GM12891 (cell line): ENCODE data around the gene AHI1.
A peak's percentile ranks its signal among the peaks of the same experiment; 100 is the strongest.

Source experiments
- DNase-seq: peaks from one replicate; pipeline ENCODE4 v3.0.0; 2011; ENCODE audit warnings: low spot score; ENCODE audit not compliant: insufficient read length
- FAIRE-seq: peaks from 2 replicates; lab custom pipeline; 2011; peaks lifted over from hg19 to GRCh38; lab: Jason Lieb, UNC
- PAX5 ChIP-seq: IDR thresholded peaks from 2 replicates; pipeline ENCODE4 v1.6.1; 2011; ENCODE audit warnings: low read length, moderate library complexity, mild to moderate bottlenecking; ENCODE audit not compliant: insufficient read depth, severe bottlenecking
- POLR2A ChIP-seq: IDR thresholded peaks from 2 replicates; pipeline ENCODE4 v1.6.1; 2011; ENCODE audit warnings: low read depth, low read length, control low read depth
- POLR2AphosphoS5 ChIP-seq: IDR thresholded peaks from 2 replicates; pipeline ENCODE4 v1.6.1; 2011; ENCODE audit warnings: low read depth, low read length, control low read depth
- POU2F2 ChIP-seq: IDR thresholded peaks from 2 replicates; pipeline ENCODE4 v1.6.1; 2011; ENCODE audit warnings: low read depth, mild to moderate bottlenecking, control low read depth, low read length, moderate library complexity
- SPI1 ChIP-seq: IDR thresholded peaks from 2 replicates; pipeline ENCODE4 v1.6.1; 2011; ENCODE audit warnings: low read depth, low read length, control low read depth
- TAF1 ChIP-seq: IDR thresholded peaks from 2 replicates; pipeline ENCODE4 v1.6.1; 2011; ENCODE audit warnings: low read depth, low read length, control low read depth

Gene AHI1

DNA sequence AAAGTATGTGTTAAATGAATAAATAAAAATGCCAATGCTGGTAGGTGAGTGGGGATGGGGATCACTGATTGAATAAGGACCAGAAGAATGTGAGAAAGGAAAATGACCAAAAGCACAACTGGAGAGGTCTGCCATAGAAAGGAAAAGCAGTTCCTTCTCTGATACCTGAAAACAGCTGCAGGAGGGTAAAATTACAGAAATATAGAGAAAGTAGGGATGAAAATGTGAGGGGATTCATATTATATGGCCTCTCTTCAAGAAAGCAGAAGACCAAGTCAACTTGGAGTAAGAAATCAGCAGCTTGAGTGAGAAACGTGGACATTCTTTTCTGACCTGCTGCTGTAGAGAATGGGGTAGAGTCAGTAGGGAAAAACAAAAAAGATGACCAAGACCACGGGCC, 191.4 kb downstream of the AHI1 start:
- DNase-seq, result no peak
- TF ChIP-seq PAX5 (no peak), POLR2A (no peak), POU2F2 (no peak), SPI1 (no peak), POLR2AphosphoS5 (no peak), TAF1 (no peak)
- peak; percentile 38 for FAIRE-seq

DNA sequence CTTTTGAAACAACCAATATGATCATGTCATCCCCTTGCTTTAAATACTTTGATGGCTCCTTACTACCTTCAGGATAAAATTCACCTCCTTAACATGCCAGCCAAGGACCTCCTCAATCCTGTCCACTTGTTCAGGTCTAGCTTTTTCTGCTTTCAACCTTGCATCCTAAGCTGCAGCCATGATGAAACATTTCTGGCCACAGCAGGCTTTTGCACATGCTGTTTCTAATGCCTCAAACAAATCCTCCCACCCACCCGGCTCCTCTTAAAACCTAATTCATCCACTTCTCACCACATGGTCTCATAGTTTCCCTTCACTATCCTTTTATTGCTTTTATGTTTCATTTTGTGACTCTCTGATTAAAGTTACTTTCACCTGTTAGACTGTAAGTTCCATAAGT, 191.9 kb downstream of the AHI1 start:
- DNase-seq (no peak), FAIRE-seq (peak; percentile 54)
- TF ChIP-seq POLR2AphosphoS5 (no peak), POU2F2 (no peak), TAF1 (no peak), PAX5 (no peak), POLR2A (no peak), SPI1 (no peak)

DNA sequence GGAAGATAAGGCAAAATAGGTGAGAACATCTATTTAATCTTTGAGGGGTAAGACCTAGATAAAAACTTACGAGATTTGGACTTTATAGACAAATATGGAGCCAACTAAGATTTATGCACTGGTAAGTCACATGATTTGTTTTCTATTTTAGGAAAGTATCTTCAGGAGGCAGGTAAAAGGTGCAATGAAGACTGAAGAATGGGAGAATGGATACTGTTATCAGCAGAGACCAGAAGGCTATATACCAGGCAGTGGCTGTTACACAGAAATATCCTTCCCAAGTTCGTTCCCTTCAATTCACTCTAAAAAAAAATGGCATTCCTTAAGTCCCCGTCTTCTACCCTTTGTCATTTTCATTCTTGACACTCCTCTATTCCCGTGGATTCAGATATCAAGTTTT, 192.7 kb downstream of the AHI1 start:
- no peak for TF ChIP-seq POU2F2
- TF ChIP-seq PAX5, result no peak
- TF ChIP-seq POLR2A, result no peak
- no peak for TF ChIP-seq SPI1
- TF ChIP-seq TAF1, result no peak
- no peak for DNase-seq
- FAIRE-seq, result no peak

DNA sequence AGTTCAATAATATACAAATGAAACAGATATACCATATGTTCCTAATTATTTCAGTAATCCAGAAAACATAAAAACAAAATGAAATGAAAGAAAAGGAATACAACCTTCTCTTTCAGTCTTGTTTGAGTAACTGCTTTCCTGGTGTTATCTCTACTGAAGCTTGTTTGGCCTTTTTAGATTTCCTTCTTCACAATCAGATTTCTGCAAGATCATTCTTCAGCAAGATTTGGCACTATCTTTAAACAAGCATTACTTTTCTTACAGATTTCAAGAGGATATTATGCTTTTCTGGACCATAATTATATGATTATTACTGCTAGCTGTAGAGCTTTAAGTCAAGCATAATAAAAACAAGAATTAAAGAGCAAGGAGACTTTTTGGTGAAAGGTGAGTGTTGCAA, 196.2 kb downstream of the AHI1 start:
- FAIRE-seq, result no peak
- TF ChIP-seq TAF1 (no peak), SPI1 (no peak), PAX5 (no peak), POU2F2 (no peak), POLR2AphosphoS5 (no peak), POLR2A (no peak)

DNA sequence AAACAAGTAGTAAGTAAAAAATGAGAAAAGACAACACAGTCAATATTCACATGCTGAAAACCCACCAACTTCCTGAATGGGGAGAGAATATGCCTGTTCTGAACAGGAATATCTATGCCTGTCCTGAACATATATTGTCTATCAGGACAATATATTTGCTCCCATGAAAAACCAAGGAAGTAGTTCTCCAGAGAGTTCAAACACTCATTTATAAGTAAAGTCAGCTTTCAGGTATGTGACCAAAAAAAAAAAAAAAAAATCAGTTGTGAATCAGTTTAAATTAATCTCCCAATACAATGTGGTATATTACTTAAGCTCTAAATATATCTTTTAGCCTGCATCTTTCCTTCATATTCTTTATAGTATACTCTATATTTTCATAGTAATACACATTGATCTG, 197.0 kb downstream of the AHI1 start:
- FAIRE-seq, result no peak
- DNase-seq, result no peak
- TF ChIP-seq POU2F2, result no peak
- TF ChIP-seq TAF1, result no peak
- no peak for TF ChIP-seq SPI1
- no peak for TF ChIP-seq POLR2A

More for the DNA sequence above, 196.2 kb downstream of the AHI1 start:
- DNase-seq, result no peak

DNA sequence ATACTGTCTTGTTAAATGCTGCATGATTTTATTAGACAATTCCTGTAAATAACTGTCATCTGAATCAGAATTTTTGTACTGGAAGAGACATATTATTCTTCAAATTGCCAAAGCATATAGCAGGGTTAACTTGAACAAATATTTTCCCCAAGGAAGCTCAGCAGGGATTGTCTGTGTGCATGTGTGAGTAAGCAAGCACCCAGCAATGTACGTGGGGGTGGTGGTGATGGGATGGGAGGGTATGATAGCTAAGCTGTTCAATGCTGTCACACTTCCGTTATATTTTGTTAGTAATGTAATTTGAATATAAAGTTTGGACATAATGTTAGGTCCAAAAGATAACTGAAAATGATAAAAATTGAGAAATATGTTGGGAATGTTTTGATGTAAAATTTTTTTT, 198.3 kb downstream of the AHI1 start:
- FAIRE-seq (peak; percentile 33), DNase-seq (no peak)
- TF ChIP-seq POU2F2, result no peak
- TF ChIP-seq POLR2A, result no peak
- no peak for TF ChIP-seq PAX5
- no peak for TF ChIP-seq SPI1
- no peak for TF ChIP-seq TAF1
- TF ChIP-seq POLR2AphosphoS5, result no peak

DNA sequence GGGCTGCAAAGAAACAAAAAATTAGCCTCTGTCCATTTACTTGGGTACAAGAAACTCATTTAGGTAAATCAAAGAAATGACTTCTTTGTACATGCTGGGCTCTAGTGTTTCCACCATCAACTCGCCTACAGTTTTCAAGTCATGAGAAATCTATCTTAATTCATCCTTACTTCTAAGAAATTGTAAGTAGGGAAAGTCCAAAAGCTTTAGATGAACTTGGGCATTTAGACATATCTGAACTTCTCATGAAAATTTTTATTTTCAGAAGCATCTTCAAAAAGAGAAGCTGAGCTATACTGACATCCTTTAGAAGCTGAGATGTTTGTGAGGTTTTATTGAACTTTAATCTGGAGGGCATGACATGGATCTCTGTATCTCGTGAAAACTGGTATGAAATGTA, 199.1 kb downstream of the AHI1 start:
- FAIRE-seq, result no peak
- DNase-seq, result no peak
- TF ChIP-seq POLR2AphosphoS5 (no peak), POLR2A (no peak), PAX5 (no peak), SPI1 (no peak), TAF1 (no peak), POU2F2 (no peak)

DNA sequence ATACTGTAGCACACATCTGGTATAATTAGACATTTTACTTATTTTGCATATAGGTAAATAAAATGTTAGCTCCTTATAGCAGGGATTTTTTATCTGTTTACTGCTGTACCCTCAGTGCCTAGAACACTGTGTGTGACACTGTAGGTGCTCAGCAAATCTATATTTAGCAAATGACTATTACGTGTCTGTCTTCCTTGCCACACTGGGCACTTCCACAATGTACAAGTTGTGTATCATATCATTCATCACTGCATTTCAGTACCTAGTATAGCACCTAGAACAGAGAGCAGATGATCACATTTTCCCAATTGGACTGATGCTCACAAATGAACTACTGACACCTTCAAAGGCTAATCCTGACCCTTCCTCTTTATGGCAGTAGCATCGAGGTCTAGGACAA, 200.8 kb downstream of the AHI1 start:
- no peak for TF ChIP-seq SPI1
- TF ChIP-seq TAF1, result no peak
- TF ChIP-seq POLR2AphosphoS5, result no peak
- no peak for TF ChIP-seq POU2F2
- no peak for TF ChIP-seq POLR2A
- TF ChIP-seq PAX5, result no peak
- DNase-seq (no peak), FAIRE-seq (peak; percentile 13)

DNA sequence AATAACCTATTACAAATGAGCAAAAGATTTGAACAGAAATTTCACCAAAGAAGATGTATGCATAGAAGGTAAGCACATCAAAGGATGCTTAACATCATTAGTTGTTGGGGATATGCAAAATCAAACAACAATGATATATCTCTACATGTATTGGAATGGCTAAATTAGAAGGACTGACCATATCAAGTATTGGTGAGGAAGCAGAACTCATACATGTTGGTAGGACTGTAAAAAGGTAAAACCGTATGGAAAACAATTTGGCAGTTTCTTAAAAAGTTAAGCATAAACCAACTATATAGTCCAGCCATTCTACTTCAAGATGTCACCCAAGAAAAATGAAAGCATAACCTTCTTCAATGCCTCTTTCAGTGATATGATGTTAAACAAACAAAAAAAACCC, 202.5 kb downstream of the AHI1 start:
- no peak for TF ChIP-seq POLR2A
- TF ChIP-seq PAX5, result no peak
- TF ChIP-seq POLR2AphosphoS5, result no peak
- TF ChIP-seq SPI1, result no peak
- TF ChIP-seq POU2F2, result no peak
- TF ChIP-seq TAF1, result no peak
- FAIRE-seq (no peak), DNase-seq (no peak)

DNA sequence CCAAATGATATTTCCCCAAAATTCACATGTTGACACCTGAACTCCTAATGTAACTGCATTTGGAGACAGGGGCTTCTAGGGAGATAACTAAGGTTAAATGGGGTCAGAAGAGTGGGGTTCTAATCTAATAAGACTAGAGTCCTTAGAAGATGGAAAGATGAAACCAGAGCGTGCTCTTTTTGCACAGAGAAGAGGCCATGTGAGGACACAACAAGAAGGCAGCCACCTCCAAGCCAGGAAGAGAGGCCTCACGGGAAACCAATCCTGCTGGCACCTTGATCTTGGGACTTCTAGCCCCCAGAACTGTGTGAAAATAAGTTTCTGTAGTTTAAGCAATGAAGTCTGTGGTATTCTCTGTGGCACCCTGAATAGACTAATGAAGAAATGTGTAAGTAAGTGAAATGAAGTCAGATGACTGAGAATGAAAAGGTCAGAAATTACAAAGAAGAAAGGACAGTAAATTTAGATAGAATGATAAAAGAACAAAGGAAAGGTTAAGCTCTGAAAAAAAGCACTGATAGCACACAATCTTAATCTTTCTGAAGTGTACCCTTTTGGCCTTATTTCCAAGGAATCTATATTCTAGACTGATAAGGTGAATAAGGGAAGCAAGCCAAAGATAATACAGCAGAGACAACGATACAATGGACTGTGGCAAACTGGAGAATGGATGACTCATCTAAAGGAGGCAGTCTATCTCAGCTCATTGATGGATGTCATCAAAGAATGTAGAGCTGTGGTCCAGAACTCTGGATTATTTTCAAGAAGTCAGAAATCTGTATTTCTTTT, 206.1 kb downstream of the AHI1 start:
- TF ChIP-seq SPI1 (no peak), PAX5 (no peak), POLR2AphosphoS5 (no peak), TAF1 (no peak), POLR2A (no peak), POU2F2 (no peak)
- DNase-seq, result no peak
- FAIRE-seq, result peak; percentile 58
